ENCODE measurements around the gene THOC6. TPM values are rescaled to one million over a fixed set of nuclear protein-coding genes. Genes with fewer than 3 reads are reported as not detected.

The THOC6 gene
- total RNA-seq, 2 donors from 2014 or later, result 22.9 to 28.0 TPM

DNA sequence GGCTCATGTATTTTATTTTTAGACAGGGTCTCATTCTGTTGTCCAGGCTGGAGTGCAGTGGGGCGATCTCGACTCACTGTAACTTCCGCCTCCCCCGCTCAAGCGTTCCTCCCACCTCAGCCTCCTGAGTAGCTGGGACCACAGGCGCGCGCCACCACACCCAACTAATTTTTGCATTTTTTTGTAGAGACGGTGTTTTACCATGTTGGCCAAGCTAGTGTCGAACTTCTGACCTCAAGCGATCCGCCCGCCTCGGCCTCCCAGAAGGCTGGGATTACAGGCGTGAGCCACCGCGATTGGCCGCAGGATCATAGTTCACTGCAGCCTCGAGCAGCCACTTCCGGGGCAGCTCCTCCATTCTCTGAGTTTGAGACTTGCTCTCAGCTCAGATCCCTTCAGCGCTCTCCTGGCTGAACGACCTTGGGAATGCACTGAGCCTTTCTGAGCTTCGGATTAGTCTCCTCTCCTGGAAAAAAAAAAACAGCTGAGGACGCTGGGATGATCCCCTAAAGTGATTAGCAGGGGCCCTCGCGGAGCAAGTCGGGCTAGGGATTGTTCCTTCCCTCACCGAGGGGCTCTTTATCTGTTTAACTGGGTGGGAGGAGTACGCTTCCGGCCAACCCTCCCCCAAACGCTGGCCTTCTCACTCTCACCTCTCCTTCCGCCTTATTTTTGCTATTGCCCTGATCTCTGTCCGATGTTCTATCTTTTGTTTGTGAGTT lies 42.5 kb upstream of the THOC6 start:
- WGBS, result 64% methylated on average over 33 of the region's 33 CpGs
- Histone ChIP-seq H3K27ac (no peak overlapping the region), H3K4me1 (replicated peaks) (peaks cover 11% of the 10 kb centered on the region), H3K27me3 (replicated peaks; ENCODE audit: insufficient read depth) (no peaks in the 10 kb centered on the region), H3K9me3 (no peaks in the 10 kb centered on the region), H3K4me3 (peak overlapping the region in 1 of 2 donors; percentile 69), H3K36me3 (no peaks in the 10 kb centered on the region)
- no peak for TF ChIP-seq POLR2AphosphoS5 (IDR thresholded peaks at IDR 0.05)
- no peak for TF ChIP-seq POLR2A (IDR thresholded peaks at IDR 0.05)
- TF ChIP-seq, protein P1, sequence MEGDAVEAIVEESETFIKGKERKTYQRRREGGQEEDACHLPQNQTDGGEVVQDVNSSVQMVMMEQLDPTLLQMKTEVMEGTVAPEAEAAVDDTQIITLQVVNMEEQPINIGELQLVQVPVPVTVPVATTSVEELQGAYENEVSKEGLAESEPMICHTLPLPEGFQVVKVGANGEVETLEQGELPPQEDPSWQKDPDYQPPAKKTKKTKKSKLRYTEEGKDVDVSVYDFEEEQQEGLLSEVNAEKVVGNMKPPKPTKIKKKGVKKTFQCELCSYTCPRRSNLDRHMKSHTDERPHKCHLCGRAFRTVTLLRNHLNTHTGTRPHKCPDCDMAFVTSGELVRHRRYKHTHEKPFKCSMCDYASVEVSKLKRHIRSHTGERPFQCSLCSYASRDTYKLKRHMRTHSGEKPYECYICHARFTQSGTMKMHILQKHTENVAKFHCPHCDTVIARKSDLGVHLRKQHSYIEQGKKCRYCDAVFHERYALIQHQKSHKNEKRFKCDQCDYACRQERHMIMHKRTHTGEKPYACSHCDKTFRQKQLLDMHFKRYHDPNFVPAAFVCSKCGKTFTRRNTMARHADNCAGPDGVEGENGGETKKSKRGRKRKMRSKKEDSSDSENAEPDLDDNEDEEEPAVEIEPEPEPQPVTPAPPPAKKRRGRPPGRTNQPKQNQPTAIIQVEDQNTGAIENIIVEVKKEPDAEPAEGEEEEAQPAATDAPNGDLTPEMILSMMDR (IDR thresholded peaks at IDR 0.05), result no peak
- DNase-seq (ENCODE audit: low spot score), result no peak
- intact Hi-C loops (cut with DNase I), result no loop called here

DNA sequence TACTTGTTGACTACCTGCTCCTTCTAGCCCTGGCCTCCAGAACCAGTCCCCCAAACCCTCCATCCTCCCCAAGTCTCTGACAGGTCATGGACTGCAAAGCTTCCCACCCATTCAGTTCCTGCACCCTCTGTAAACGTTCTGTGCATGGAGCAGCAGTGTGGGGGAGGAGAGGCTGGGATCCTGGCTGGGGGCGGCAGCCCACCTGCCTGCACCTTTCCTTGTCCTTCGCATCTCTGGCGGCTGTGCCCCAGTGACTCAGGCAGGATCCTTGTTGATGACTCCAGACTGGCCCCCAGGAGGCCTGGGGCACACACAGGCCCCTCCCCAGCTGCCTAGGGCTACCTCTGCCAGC lies 42.0 kb upstream of the THOC6 start:
- H3K4me3 ChIP-seq, result no peak overlapping the region
- intact Hi-C loops (cut with DNase I), result no loop called here

DNA sequence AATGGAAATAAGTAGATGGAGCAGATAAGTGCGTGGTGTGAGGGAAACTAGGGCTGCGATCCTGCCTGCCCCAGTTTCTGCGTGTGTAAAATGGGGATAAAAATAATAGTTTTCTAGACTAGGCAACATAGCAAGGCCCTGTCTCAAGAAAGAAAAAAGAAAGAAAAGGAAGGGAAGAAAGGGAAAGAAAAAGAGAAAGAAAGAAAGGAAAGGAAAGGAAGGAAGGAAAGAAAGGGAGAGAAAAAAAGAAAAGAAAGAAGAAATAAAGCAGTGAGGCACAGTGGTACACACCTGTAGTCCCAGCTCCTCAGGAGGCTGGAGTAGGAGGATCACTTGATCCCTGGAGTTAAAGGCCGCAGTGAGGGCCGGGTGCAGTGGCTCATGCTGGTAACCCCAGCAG lies 41.4 kb upstream of the THOC6 start:
- Histone ChIP-seq H3K27me3 (replicated peaks; ENCODE audit: insufficient read depth) (no peaks in the 10 kb centered on the region), H3K4me1 (replicated peaks) (peaks cover 11% of the 10 kb centered on the region), H3K27ac (no peak overlapping the region), H3K36me3 (no peaks in the 10 kb centered on the region), H3K9me3 (no peaks in the 10 kb centered on the region), H3K4me3 (no peak overlapping the region)
- DNase-seq (ENCODE audit: low spot score), result no peak
- TF ChIP-seq POLR2A (IDR thresholded peaks at IDR 0.05) (no peak), POLR2AphosphoS5 (IDR thresholded peaks at IDR 0.05) (no peak)
- TF ChIP-seq, protein P1 (IDR thresholded peaks at IDR 0.05), result no peak
- WGBS, result 77% methylated on average over 5 of the region's 5 CpGs
- intact Hi-C loops (cut with DNase I), result no loop called here

More for the DNA sequence above, 42.0 kb upstream of the THOC6 start:
- Histone ChIP-seq H3K27ac (no peak overlapping the region), H3K36me3 (no peaks in the 10 kb centered on the region), H3K4me1 (replicated peaks) (peaks cover 11% of the 10 kb centered on the region), H3K9me3 (no peaks in the 10 kb centered on the region), H3K27me3 (replicated peaks; ENCODE audit: insufficient read depth) (no peaks in the 10 kb centered on the region)
- WGBS, result 67% methylated on average over 4 of the region's 4 CpGs
- TF ChIP-seq, protein P1 (IDR thresholded peaks at IDR 0.05), result no peak
- TF ChIP-seq POLR2A (IDR thresholded peaks at IDR 0.05) (no peak), POLR2AphosphoS5 (IDR thresholded peaks at IDR 0.05) (no peak)
- DNase-seq (ENCODE audit: low spot score), result no peak

DNA sequence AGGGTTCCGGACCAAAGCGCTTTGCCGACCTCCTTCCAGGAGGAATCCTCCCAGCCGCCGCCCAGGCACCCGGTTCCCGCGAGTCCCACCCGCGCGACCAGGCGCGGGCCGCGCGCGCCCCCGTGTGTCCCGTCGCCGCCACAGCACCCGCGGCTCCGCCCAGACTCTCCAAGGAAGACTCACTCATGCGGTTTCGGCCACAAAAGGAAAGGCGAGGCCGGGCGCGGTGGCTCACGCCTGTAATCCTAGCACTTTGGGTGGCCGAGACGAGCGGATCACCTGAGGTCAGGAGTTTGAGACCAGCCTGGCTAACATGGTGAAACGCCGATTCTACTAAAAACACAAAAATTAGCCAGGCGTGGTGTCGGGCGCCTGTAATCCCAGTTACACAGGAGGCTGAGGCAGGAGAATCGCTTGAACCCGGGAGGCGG lies 40.1 kb upstream of the THOC6 start:
- Histone ChIP-seq H3K9me3 (no peaks in the 10 kb centered on the region), H3K4me1 (replicated peaks) (peaks cover 7% of the 10 kb centered on the region), H3K36me3 (no peaks in the 10 kb centered on the region), H3K27me3 (replicated peaks; ENCODE audit: insufficient read depth) (no peaks in the 10 kb centered on the region), H3K4me3 (no peak overlapping the region), H3K27ac (no peak overlapping the region)
- intact Hi-C loops (cut with DNase I), result no loop called here
- 12% methylated on average over 42 of the region's 42 CpGs for WGBS
- peak; percentile 64 for DNase-seq (ENCODE audit: low spot score)
- TF ChIP-seq, protein P1 (IDR thresholded peaks at IDR 0.05), result peak; percentile 71 to 95 (median 88)
- TF ChIP-seq POLR2A (IDR thresholded peaks at IDR 0.05) (no peak), POLR2AphosphoS5 (IDR thresholded peaks at IDR 0.05) (no peak)

DNA sequence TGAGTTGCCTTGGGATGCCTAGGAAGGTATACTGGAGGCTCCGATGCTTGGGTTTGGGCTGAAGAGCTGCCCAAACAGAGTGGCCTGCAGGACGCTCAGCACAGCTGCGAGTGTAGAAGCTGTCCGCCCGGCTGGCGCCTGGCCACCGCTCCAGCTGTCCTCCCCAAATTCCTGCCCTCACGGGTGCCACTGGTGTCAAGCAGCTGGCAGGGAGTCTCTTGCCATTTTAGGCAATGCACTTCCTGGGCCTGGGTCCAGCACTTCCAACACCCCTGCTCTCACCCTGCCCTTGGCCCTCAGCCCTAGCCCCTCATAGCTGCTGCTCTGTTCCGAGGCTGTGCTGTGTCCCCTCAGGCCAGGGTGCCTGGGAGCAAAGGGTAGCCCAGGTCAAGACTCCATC lies 38.4 kb upstream of the THOC6 start:
- DNase-seq (ENCODE audit: low spot score), result no peak
- Histone ChIP-seq H3K36me3 (no peaks in the 10 kb centered on the region), H3K4me3 (no peak overlapping the region), H3K27ac (no peak overlapping the region), H3K9me3 (no peaks in the 10 kb centered on the region), H3K27me3 (replicated peaks; ENCODE audit: insufficient read depth) (no peaks in the 10 kb centered on the region), H3K4me1 (replicated peaks) (no peaks in the 10 kb centered on the region)
- WGBS, result 38% methylated on average over 9 of the region's 9 CpGs
- no peak for TF ChIP-seq POLR2AphosphoS5 (IDR thresholded peaks at IDR 0.05)
- TF ChIP-seq POLR2A (IDR thresholded peaks at IDR 0.05), result no peak
- TF ChIP-seq, protein P1 (IDR thresholded peaks at IDR 0.05), result no peak
- intact Hi-C loops (cut with DNase I), result no loop called here
